MV-4-11 (cell line): ENCODE data around the gene ATXN7L1.
A peak's percentile ranks its signal among the peaks of the same experiment; 100 is the strongest.
"Not testable (repeated sequence)": the region's sequence is repeated elsewhere in the genome, so short reads cannot be mapped to it uniquely, and the experiment has no call there.

Source experiments
- DNase-seq: peaks from one replicate; lab custom pipeline; 2025; lab: John Stamatoyannopoulos, UW

The ATXN7L1 gene

DNA sequence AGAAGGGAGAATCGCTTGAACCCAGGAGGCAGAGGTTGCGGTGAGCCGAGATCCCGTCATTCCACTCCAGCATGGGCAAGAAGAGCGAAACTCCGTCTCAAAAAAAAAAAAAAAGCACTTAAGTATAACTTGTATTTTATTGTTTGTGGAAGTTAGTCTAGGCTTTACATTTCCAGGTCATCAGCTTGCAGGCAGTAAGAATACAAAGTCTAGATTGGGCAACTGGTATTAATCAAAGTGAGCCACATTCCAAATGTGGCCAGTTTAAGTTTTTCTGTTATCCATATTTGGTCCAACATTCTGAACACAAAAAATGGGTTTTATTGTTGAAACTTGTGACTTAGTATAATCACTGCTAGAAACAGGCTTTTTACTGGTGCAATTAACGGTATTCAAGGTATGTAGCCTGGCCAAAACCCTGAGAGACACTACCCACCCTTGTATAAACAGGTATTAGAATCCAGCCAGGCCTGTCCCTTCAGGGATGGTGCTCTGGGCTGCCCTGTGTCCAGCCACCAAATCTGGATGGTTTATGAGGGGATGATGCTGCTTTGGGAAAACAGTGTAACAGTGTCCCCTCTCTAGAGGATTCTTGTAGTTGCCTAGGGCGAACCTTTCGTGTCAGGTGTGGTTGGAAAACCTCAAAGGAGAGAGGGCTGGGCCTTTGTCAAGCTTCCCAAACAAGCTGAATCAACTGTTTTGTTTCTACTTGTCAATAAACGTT is 173.0 kb downstream of the ATXN7L1 start:
- DNase-seq, result no peak

DNA sequence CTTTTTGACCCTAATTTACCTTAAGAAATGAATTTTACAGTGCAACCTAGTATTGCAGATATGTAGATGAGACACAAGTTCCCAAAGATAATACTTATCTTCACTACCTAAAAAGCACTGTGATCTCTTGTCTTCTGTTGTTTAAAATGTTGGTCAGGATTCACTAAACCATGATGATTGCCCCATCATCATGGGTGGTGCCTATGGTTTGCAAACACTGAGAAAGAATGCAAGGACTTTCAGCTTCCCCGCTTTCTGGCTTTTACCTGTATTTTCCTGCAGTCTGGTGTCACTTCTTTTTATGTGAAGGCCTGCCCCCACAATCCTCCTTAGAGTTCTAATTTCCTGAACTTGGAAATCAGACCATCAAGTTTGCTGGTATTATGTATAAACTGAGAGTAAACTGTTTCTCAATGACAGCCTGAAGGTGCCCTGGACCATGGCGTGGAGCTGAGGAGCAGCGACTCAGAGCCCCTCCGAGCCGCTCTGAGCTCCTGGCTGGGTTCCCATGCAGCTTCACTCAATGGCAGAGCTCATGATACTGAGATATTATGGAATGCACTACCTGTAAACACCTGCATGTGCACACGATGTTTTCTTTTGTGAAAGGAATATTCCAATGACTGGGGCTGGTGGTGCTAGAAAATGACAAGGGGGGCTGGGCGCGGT is 176.7 kb downstream of the ATXN7L1 start:
- DNase-seq, result no peak

- no peak for DNase-seq
Measured at GRCh38 chr7:105698531-105698930, 177.9 kb downstream of the ATXN7L1 start.

DNA sequence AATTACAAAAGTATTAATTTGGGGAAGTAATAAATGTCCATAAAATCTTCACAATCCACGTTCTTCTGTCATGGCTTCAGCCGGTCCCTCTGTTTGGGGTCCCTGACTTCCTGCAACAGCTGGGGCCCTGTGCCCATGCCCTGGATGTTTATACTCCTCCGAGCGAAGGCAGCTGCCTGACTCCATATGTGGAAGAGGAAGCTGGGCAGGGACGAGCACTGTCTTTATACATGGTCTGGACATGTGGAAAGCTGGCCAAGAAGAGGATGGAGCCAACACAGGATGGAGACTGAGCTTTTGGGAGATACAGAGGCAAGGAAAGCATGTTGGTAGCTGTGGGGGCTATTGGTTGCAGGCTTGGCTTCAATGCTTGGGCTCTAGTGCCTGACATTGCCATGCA is 178.6 kb downstream of the ATXN7L1 start:
- no peak for DNase-seq

DNA sequence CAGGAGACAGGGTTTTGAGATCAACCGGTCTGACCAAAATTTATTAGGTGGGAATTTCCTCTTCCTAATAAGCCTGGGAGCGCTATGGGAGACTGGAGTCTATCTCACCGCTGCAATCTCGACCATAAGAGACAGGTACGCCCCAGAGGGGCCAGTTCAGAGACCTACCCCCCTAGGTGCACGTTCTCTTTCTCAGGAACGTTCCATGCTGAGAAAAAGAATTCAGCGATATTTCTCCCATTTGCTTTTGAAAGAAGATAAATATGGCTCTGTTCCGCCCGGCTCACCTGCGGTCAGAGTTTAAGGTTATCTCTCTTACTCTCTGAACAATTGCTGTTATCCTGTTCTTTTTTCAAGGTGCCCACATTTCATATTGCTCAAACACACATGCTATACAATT is 179.2 kb downstream of the ATXN7L1 start:
- DNase-seq, result not testable (repeated sequence)

DNA sequence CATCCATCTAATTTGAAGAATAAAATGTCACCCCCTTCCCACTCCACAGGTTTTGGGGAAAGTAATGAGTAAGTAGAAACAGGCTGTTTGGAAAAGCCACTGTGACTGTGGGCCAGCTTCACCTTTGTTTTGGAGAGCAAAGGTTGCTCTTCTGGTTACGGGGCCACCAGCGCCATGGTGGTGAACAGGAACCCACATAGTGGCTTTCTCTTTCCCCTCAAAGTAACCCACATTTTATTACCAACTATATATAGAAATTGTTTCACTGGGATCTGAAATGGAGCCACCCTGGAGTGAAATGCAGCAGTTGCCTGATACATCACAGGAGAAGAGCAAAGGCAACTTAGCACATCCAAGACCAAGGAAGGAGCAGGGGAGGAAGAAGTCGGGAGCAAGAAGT is 182.8 kb downstream of the ATXN7L1 start:
- DNase-seq, result no peak

GRCh38 chr7:105691680-105692564 is 184.5 kb downstream of the ATXN7L1 start:
- peak; percentile 47 for DNase-seq

DNA sequence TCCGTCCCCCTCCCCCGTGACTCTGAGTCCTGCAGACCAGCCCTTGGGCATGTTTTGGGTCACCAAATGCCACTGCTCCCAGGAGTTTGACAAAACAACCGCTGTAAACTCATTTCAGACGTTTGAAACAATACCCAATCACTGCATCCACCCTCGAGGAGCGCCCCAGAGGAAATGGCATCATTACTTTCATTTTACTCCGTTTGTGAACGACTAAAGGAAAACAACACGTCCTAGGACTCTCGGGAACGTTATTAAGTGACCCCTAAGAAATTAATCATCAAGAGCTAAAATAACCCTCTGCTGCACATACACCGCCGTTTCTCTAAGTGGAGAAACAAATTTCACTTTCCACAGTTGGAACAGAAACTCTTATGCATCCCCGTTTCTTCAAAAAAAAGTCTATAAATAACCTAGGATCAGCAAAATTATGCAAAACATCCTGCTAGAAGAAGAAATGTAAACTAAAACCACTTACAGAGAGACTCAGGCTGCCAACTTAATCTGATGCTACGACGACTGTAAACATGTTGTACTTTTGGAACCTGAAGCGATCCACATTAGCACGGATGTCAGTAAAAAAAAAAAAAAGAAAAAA is 185.2 kb downstream of the ATXN7L1 start:
- peak; percentile 45 for DNase-seq

DNA sequence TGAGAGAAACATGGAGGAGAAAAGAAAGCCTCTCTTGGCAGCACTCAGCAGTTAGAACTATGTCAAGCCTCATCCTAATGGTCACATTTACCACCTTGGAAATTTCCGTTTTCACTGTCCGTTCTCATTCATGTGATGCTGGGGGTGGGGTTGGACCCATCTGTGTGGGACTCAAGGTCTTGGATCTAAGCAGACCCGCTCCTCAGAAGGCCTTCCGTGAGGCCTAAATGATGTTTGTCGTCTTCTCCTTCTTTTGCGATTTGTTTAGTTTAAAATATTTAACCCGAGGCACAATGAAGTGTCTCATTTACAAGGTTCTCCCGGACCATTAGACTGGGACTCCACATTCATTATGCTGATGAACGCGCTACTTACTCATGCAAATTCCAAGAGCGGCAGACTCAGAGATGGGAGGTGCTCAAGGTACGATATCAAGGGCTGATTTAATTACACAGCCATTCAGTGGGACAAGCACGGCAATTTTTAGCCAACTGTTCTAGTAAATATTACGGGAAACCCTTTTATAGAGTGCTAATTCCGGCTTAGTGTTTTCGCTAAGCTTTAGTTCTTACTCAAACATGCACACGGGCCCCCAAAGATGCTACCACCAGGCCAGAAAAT is 186.0 kb downstream of the ATXN7L1 start:
- no peak for DNase-seq

GRCh38 chr7:105689067-105689819 is 187.2 kb downstream of the ATXN7L1 start:
- no peak for DNase-seq

DNA sequence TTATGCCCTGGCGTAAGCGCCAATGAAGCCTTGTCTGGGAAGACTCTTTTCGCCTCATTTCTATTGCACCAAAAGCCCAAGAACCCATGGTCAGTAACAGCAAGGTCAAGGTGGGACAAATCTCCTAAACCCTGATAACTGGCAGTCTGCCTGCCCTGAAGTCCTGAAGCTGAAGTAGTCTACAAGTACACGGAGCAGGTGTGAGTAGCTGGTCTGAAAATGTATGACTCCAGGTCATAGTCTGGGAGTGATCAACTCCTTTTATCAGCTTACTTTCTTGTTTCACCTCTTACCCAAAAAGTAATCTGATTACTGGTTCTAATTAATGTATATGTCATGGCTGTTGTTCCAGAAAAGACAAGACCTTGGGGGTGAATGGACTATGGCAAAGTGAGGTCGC is 187.8 kb downstream of the ATXN7L1 start:
- no peak for DNase-seq

GRCh38 chr7:105685161-105685560 is 191.2 kb downstream of the ATXN7L1 start:
- no peak for DNase-seq

DNA sequence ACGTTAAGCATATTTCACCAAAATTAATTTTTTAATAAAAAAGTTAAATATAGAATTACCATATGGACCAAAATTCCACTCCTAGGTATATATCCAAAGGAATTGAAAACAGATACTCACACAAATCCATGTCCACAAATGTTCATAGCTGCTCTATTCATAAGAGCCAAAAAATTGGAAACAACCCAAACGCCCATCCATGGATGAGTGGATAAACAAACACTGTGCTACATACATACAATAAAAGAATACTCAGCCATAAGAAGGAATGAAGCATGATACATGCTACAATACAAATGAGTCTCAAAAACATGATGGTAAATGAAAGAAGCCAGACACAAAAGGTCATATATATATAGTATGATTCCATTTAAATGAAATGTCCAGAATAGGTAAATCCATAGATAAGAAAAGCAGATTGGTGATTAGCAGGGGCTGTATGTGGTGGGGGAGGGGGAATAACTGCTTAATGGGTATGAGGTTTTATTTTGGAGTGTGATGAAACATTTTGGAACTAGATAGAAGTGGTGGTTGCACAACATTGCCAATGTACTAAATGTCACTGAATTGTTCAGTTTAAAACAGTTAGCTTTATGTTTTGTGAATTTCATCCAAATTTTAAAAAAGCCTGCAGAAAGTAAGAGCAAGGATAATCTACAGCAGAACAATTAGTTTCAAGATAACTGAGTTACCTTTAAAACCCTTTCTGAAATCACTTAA is 193.9 kb downstream of the ATXN7L1 start:
- peak; percentile 36 for DNase-seq

GRCh38 chr7:105680505-105681187 is 195.8 kb downstream of the ATXN7L1 start:
- no peak for DNase-seq

DNA sequence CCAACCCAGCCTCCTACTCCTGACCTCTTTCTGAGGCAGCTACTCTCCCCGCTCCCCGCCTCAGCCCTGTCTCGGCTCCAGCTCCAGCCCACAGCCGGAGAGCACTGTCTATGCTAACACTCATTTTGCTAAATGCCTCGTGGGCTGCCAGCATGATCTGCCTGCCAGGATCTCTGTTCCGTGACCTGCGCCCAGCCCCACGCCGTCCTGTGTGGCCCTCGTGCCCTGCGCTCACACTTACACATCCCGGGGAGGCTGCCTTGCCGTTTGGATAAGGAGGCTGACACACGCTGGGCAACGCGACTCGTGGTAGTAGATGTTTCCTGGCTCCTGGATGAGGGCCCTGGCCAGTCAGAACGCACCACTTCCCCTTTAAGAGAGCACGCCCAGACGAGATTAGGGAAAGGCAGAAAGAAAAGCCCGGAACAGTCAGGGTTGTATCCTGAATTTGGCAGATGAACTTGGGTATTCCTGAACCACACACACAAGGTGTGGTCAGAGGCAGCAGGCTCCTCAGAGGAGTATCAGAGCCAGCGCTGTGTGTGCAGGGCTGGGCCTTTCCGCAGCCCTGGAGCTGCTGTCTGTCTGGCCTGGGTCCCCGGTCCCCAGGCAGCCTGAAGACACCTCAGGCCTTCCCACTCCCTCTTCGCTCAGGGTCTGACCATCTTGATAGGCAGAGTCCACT is 197.4 kb downstream of the ATXN7L1 start:
- DNase-seq, result peak; percentile 86

GRCh38 chr7:105677817-105678573 is 198.4 kb downstream of the ATXN7L1 start:
- peak; percentile 90 for DNase-seq

DNA sequence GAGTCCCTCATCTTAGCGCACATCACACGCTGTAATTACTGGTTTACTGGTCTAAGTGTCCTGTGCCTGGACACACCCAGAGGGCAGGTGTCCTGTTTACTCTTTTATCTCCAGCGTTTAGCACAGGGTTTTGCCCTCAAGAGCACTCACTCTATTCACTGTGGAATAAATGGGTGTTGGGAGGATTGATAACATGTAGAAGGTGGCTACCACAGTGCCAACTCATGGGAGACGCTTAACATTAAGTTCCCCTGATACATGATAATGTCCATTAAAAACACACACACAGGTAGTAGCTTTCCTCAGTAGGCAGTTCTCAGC is 199.0 kb downstream of the ATXN7L1 start:
- DNase-seq, result no peak

GRCh38 chr7:105675934-105676371 is 200.4 kb downstream of the ATXN7L1 start:
- peak; percentile 35 for DNase-seq
